RKO (cell line): Measurements from ENCODE around the gene IPMK.

Experiments
- DNase-seq: peaks from one replicate; pipeline ENCODE4 v3.0.0-alpha.2; 2016; ENCODE audit warnings: low spot score

IPMK gene

GRCh38 chr10:58267713-58268453 lies at the start of gene IPMK:
Gene IPMK (minus strand): TSS chr10:58267894. CDS start chr10:58267611, 283 bp downstream.
- peak; percentile 92 for DNase-seq

GRCh38 chr10:58316874-58317273 lies 49.2 kb upstream of the IPMK start:
- no peak for DNase-seq

GRCh38 chr10:58311026-58311425 lies 43.3 kb upstream of the IPMK start:
- DNase-seq, result no peak

GRCh38 chr10:58307676-58308075 lies 40.0 kb upstream of the IPMK start:
- no peak for DNase-seq

- DNase-seq, result no peak
Measured at GRCh38 chr10:58305821-58306220, 38.1 kb upstream of the IPMK start.

- no peak for DNase-seq
Measured at GRCh38 chr10:58304099-58304633, 36.5 kb upstream of the IPMK start.

GRCh38 chr10:58302254-58302653 lies 34.6 kb upstream of the IPMK start:
- no peak for DNase-seq

- DNase-seq, result no peak
Measured at GRCh38 chr10:58300676-58301075, 33.0 kb upstream of the IPMK start.

GRCh38 chr10:58299580-58299979 lies 31.9 kb upstream of the IPMK start:
- DNase-seq, result peak; percentile 60

GRCh38 chr10:58293989-58294388 lies 26.3 kb upstream of the IPMK start:
- DNase-seq, result no peak

GRCh38 chr10:58291538-58292174 lies 24.0 kb upstream of the IPMK start:
- peak; percentile 81 for DNase-seq

GRCh38 chr10:58282615-58283014 lies 14.9 kb upstream of the IPMK start:
- no peak for DNase-seq

- DNase-seq, result no peak
Measured at GRCh38 chr10:58281092-58281752, 13.5 kb upstream of the IPMK start.

- no peak for DNase-seq
Measured at GRCh38 chr10:58280477-58280876, 12.8 kb upstream of the IPMK start.

GRCh38 chr10:58278962-58279307 lies 11.2 kb upstream of the IPMK start:
- no peak for DNase-seq

GRCh38 chr10:58278274-58278961 lies 10.7 kb upstream of the IPMK start:
- no peak for DNase-seq

- DNase-seq, result no peak
Measured at GRCh38 chr10:58275908-58276307, 8.2 kb upstream of the IPMK start.

- no peak for DNase-seq
Measured at GRCh38 chr10:58275261-58275660, 7.6 kb upstream of the IPMK start.

- no peak for DNase-seq
Measured at GRCh38 chr10:58269782-58270290, 2.1 kb upstream of the IPMK start.

- peak; percentile 99 for DNase-seq
Measured at GRCh38 chr10:58268946-58269781, 1.5 kb upstream of the IPMK start, which contains the start of gene CISD1. Gene CISD1 (plus strand): TSS chr10:58269162. CDS start chr10:58269274, 112 bp downstream.

- DNase-seq, result no peak
Measured at GRCh38 chr10:58268454-58268945, 806 bp upstream of the IPMK start.
